ENCODE data around the gene ATP6V1A.

Gene ATP6V1A

GRCh38 chr3:113746548-113747282, at the start of gene ATP6V1A:
ATP6V1A (plus strand) TSS chr3:113747035; CDS start chr3:113778754, 31,719 bp downstream.
- H3K9ac ChIP-seq, result peak within 1 kb of the TSS; percentile 88
- H3K4me1 ChIP-seq (ENCODE audit: low read depth, poor library complexity, severe bottlenecking), result peaks cover 62% of the 10 kb centered on the region
- H3K79me2 ChIP-seq (ENCODE audit: insufficient read depth, low read depth), result peaks cover 85% of the 10 kb centered on the region

GRCh38 chr3:113697500-113698090, 49.2 kb upstream of the ATP6V1A start:
- TF ChIP-seq CTCF (conservative IDR thresholded peaks at IDR 0.05; ENCODE audit: low read depth, low read length), result no peak
- H3K4me3 ChIP-seq (IDR thresholded peaks at IDR 0.05; ENCODE audit: insufficient read depth, low read depth, low read length), result peak overlapping the region; percentile 92
- peak overlapping the region; percentile 93 for H2AFZ ChIP-seq (ENCODE audit: low read depth)
- H3K4me2 ChIP-seq, result peak overlapping the region; percentile 97
- H3K27ac ChIP-seq, result peak overlapping the region; percentile 26; the same call in 1 of the 2 replicates
- H3K27me3 ChIP-seq (ENCODE audit: insufficient read depth, low read depth), result no peaks in the 10 kb centered on the region
- H4K20me1 ChIP-seq (ENCODE audit: insufficient read depth), result no peaks in the 10 kb centered on the region
- H3K4me1 ChIP-seq (ENCODE audit: low read depth, poor library complexity, severe bottlenecking), result peaks cover 17% of the 10 kb centered on the region
- no peaks in the 10 kb centered on the region for H3K36me3 ChIP-seq (ENCODE audit: insufficient read depth)
- peaks cover 8% of the 10 kb centered on the region; the same call in 1 of the 2 replicates for H3K79me2 ChIP-seq (ENCODE audit: insufficient read depth, low read depth)
- H3K9ac ChIP-seq, result peak overlapping the region; percentile 42

More at GRCh38 chr3:113746548-113747282, at the start of gene ATP6V1A:
- Histone ChIP-seq H3K27me3 (ENCODE audit: insufficient read depth, low read depth) (no peaks in the 10 kb centered on the region), H3K27ac (peak within 1 kb of the TSS; percentile 94), H3K36me3 (ENCODE audit: insufficient read depth) (no peaks in the 10 kb centered on the region; the same call in 1 of the 2 replicates), H3K4me3 (IDR thresholded peaks at IDR 0.05; ENCODE audit: insufficient read depth, low read depth, low read length) (peak within 1 kb of the TSS; percentile 89), H3K4me2 (peak within 1 kb of the TSS; percentile 94), H2AFZ (ENCODE audit: low read depth) (peak within 1 kb of the TSS; percentile 82), H4K20me1 (ENCODE audit: insufficient read depth) (peaks cover 30% of the 10 kb centered on the region)
- TF ChIP-seq CTCF (conservative IDR thresholded peaks at IDR 0.05; ENCODE audit: low read depth, low read length), result no peak

GRCh38 chr3:113698213-113698742, 48.6 kb upstream of the ATP6V1A start:
- H3K36me3 ChIP-seq (ENCODE audit: insufficient read depth), result no peaks in the 10 kb centered on the region
- TF ChIP-seq CTCF (conservative IDR thresholded peaks at IDR 0.05; ENCODE audit: low read depth, low read length), result no peak
- H3K9ac ChIP-seq, result no peak overlapping the region; the same call in 1 of the 2 replicates
- H3K27me3 ChIP-seq (ENCODE audit: insufficient read depth, low read depth), result no peaks in the 10 kb centered on the region
- no peaks in the 10 kb centered on the region for H4K20me1 ChIP-seq (ENCODE audit: insufficient read depth)
- no peak overlapping the region for H2AFZ ChIP-seq (ENCODE audit: low read depth)
- H3K4me1 ChIP-seq (ENCODE audit: low read depth, poor library complexity, severe bottlenecking), result peaks cover 17% of the 10 kb centered on the region
- peak overlapping the region; percentile 97 for H3K4me2 ChIP-seq
- no peak overlapping the region for H3K4me3 ChIP-seq (IDR thresholded peaks at IDR 0.05; ENCODE audit: insufficient read depth, low read depth, low read length)
- H3K27ac ChIP-seq, result no peak overlapping the region
- H3K79me2 ChIP-seq (ENCODE audit: insufficient read depth, low read depth), result peaks cover 8% of the 10 kb centered on the region; the same call in 1 of the 2 replicates

GRCh38 chr3:113698956-113699355, 47.9 kb upstream of the ATP6V1A start:
- peaks cover 17% of the 10 kb centered on the region for H3K4me1 ChIP-seq (ENCODE audit: low read depth, poor library complexity, severe bottlenecking)
- no peak overlapping the region for H3K9ac ChIP-seq
- no peaks in the 10 kb centered on the region for H3K27me3 ChIP-seq (ENCODE audit: insufficient read depth, low read depth)
- H3K79me2 ChIP-seq (ENCODE audit: insufficient read depth, low read depth), result peaks cover 8% of the 10 kb centered on the region; the same call in 1 of the 2 replicates
- H3K4me2 ChIP-seq, result no peak overlapping the region
- no peak overlapping the region for H3K4me3 ChIP-seq (IDR thresholded peaks at IDR 0.05; ENCODE audit: insufficient read depth, low read depth, low read length)
- TF ChIP-seq CTCF (conservative IDR thresholded peaks at IDR 0.05; ENCODE audit: low read depth, low read length), result no peak
- no peak overlapping the region for H3K27ac ChIP-seq
- no peaks in the 10 kb centered on the region for H4K20me1 ChIP-seq (ENCODE audit: insufficient read depth)
- H2AFZ ChIP-seq (ENCODE audit: low read depth), result no peak overlapping the region
- H3K36me3 ChIP-seq (ENCODE audit: insufficient read depth), result no peaks in the 10 kb centered on the region

Measured in KMS-11 (cell line).